ENCODE measurements around the gene CFAP299. TPM values are rescaled to one million over a fixed set of nuclear protein-coding genes. Genes with fewer than 3 reads are reported as not detected.

Gene CFAP299
- total and polyA plus RNA-seq, 2 of the 13 experiments (the other 11 are each of a cell fraction or from before 2014, with no cell fraction given): not detected

DNA sequence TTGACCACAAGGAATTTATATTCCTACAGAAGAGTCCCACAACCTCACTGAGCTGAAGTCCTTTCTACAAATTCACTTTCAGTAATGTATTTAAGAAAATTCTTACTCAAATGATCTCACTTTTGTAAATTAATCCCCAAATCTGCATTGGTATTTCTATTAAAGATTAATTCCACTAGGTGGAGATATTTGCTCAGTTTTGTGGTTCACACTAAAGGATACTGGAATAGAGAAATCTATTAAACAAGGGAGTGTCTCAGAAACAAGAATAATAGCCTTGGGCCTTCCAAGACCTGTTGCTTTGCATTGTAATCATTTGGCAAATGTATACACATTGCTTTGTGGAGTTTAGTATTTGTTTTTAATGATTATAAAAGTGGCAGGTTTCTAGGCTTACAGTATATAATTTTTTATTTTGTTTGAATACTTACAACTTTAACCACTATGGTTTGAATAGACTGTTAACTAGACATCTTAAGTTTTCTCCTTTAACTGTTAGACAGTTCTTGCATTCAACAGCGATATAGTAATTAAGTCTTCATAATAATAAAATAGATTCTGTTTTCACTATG, 25.9 kb downstream of the CFAP299 start:
- H3K9me3 ChIP-seq (ENCODE audit: low read length): no peaks in the 10 kb centered on the region
- 0% methylated on average over 1 of the region's 1 CpG for WGBS (ENCODE audit: low lambda C conversion rate)
- no peaks in the 10 kb centered on the region for H3K79me2 ChIP-seq (ENCODE audit: insufficient read depth, low read length)
- ChIA-PET POLR2A (no interaction called here), CTCF (ENCODE audit: low intra/inter-chr PET ratio, low total read pairs) (interaction anchor here (1.3 to 2.7 kb wide), 3 partner anchors 628 to 691 kb away, joined by 6 to 11 read pairs (median 11); no protein-coding TSS in a partner anchor)
- no peaks in the 10 kb centered on the region for H3K27me3 ChIP-seq (ENCODE audit: control insufficient read depth in 1 of 2, insufficient read depth in 2 of 2, low read length in 2 of 2)
- intact Hi-C loops (cut with micrococcal nuclease; ENCODE audit: unreplicated experiment): no loop called here
- H3K4me3 ChIP-seq (replicated peaks in 1 of 3; ENCODE audit: insufficient read depth in 1 of 3, low read depth in 2 of 3, low read length in 3 of 3): no peak overlapping the region
- no peaks in the 10 kb centered on the region for H4K20me1 ChIP-seq (ENCODE audit: insufficient read depth, low read length)
- H3K4me2 ChIP-seq (ENCODE audit: low read depth, low read length): no peak overlapping the region
- H3K4me1 ChIP-seq (ENCODE audit: insufficient read depth, low read length): no peaks in the 10 kb centered on the region
- H3K36me3 ChIP-seq (replicated peaks in 1 of 2; ENCODE audit: control insufficient read depth in 1 of 2, insufficient read depth in 2 of 2, low read length in 2 of 2): no peaks in the 10 kb centered on the region
- no peak overlapping the region for H3K27ac ChIP-seq (ENCODE audit: extremely low read length, insufficient read depth, low read length)
- DNase-seq (ENCODE audit: low spot score) (peak; percentile 5), ATAC-seq (no peak), FAIRE-seq (no peak)
- no peak for TF ChIP-seq ZNF792 (CRISPR knock-in tag; IDR thresholded peaks at IDR 0.05)
- no peak for TF ChIP-seq FOXJ3 (CRISPR knock-in tag; IDR thresholded peaks at IDR 0.05; ENCODE audit: borderline replicate concordance)
- TF ChIP-seq STAG1 (CRISPR knock-in tag; IDR thresholded peaks at IDR 0.05): peak; percentile 55
- TF ChIP-seq BHLHE40 (IDR thresholded peaks at IDR 0.05; ENCODE audit: low read length): no peak
- TF ChIP-seq, protein P1, sequence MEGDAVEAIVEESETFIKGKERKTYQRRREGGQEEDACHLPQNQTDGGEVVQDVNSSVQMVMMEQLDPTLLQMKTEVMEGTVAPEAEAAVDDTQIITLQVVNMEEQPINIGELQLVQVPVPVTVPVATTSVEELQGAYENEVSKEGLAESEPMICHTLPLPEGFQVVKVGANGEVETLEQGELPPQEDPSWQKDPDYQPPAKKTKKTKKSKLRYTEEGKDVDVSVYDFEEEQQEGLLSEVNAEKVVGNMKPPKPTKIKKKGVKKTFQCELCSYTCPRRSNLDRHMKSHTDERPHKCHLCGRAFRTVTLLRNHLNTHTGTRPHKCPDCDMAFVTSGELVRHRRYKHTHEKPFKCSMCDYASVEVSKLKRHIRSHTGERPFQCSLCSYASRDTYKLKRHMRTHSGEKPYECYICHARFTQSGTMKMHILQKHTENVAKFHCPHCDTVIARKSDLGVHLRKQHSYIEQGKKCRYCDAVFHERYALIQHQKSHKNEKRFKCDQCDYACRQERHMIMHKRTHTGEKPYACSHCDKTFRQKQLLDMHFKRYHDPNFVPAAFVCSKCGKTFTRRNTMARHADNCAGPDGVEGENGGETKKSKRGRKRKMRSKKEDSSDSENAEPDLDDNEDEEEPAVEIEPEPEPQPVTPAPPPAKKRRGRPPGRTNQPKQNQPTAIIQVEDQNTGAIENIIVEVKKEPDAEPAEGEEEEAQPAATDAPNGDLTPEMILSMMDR (CRISPR knock-in tag; IDR thresholded peaks at IDR 0.05): 0 out of 2 replicates have a peak, but pooled peaks have one; percentile 10
- TF ChIP-seq SP5 (CRISPR knock-in tag; IDR thresholded peaks at IDR 0.05; ENCODE audit: borderline replicate concordance, low read depth): no peak
- no TSS peak for BruUV-seq (replicated peaks)
- no peak overlapping the region for H2AFZ ChIP-seq (ENCODE audit: low read length)
- in situ Hi-C loops (cut with HindIII; ENCODE audit: extremely low pct_ligation_motif_present, low pct_unique_long_range_greater_than_20kb): loop anchor here (5.0 kb wide), 1 partner anchor 626 kb away; no protein-coding TSS in a partner anchor
- no peak overlapping the region for H3K9ac ChIP-seq (ENCODE audit: insufficient read depth, low read depth, low read length)

Measured in HepG2 (cell line).